NCI-H1694 (cell line): ENCODE data around the gene UPF1.
"Not testable (repeated sequence)": the region's sequence is repeated elsewhere in the genome, so short reads cannot be mapped to it uniquely, and the experiment has no call there.

Experiments
- DNase-seq: peaks from one replicate; lab custom pipeline; 2025; lab: John Stamatoyannopoulos, UW

Gene UPF1

DNA sequence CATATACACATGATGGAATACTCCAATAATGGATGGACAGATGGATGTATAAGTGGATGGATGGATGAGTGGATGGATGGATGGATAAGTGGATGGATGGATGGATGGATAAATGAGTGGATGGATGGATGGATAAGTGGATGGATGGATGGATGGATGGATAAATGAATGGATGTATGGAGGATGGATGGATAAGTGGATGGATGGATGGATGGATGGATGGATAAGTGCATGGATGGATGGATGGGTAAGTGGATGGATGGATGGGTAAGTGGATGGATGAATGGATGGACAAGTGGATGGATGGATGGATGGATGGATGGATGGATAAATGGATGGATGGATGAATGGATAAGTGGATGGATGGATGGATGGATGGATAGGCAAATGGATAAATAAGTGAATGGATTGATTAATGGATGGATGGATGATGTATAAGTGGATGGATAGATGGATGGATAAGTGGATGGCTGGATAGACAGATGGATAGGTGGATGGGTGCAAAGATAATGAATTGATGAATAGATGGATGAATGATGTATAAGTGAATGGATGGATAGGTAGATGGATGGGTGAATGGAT is 32.3 kb upstream of the UPF1 start:
- DNase-seq = no peak

DNA sequence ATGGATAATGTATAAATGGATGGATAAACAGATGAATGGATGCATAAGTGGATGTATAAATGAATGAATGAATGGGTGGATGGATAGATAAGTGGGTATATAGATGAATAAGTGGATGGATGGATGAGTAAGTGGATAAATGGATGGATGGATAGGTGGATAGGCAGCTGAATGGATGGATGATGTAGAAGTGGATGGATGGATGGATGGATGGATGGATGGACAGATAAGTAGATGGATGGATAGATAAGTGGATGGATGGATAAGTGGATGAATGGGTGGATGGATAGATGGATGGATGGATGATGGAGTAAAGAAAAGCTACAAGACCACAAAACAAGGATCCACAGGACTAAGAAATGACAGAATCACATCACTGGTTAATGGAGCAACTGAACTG is 31.7 kb upstream of the UPF1 start:
- DNase-seq = no peak

DNA sequence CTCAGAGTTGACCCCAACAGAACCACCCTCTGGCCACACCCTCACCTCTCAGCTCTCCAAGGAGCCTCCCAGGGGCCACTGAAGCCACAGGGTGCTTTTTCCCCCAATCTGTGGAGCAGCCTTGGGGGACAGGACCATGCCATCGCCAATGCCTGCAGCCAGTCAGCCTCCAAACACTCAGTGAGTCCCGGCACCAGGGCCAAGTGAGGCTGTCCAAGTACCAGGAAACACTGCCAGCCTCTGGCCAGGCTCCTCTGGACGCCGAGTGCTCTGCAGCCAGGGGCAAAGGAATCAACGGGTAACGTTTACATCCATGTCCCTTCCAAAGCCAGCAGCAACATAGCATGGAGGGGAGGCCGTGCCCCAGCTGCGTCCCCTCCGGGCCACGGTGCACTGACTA is 31.1 kb upstream of the UPF1 start:
- DNase-seq = no peak

DNA sequence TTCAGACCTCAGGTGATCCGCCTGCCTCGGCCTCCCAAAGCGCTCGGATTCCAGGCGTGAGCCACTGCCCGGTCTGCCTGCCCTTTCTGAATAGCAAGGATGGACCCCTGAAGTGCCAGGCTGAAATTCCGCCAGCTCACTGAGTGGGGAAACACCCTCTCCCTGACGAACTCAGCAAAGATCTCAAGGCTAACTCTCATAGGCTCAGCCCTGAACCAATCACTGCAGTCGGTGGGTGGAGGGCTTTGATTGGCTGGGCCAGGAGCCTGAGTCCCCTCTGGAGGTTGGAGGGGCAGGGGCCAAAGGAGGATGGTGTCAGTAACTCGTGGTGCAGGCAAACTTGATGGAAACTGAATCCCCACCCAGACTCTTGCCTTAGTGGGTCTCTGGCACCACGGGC is 29.4 kb upstream of the UPF1 start:
- no peak for DNase-seq

DNA sequence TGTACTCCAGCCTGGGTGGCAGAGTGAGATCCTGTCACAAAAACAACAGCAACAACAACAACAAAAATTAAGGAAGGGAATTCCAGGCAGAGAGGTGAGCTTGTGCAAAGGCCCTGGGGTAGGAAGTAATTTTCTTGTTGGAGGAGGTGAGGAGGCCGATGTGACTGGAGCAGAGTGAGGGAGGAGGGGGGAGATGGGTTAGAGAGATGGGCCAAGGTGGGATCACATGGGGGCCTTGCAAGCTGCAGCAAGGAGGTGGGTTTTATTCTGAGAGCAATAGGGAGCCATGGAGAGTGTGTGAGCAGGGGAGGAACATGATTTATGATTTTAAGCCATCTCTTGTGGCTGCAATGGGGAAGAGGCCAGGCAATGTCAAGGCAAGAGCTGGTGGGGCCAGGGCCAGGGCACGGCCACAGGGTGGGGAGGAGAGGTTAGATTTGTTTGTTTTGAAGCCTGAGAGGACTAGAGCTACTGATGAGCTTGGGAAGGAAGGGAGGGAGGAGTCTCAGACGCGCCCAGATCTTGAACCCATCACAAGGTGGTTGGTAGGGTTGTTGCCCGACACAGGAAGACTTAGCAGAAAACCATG is 28.1 kb upstream of the UPF1 start:
- DNase-seq = no peak

DNA sequence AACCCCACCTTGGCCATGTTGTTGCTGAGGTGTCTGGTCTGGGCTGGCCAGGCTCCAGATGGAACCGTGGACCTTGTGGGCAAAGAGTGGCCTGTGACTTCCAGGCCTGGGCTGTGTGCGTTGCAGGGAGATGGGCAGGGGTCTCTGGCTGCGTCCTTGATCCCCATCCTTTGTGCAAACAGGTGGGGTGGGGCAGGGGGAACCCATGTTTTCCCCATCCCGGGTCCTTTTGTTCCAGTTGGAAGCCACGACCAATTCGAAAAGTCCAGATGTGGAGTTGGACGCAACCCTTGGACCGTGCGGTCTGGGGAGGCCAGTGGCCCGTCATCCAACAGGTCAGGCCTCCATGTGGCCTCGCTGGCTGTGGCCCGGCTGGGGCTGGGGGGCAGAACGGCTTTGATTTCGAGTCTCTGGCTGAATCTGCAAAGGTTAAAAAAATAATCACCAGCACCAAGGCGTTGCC is 27.6 kb upstream of the UPF1 start:
- DNase-seq = no peak

DNA sequence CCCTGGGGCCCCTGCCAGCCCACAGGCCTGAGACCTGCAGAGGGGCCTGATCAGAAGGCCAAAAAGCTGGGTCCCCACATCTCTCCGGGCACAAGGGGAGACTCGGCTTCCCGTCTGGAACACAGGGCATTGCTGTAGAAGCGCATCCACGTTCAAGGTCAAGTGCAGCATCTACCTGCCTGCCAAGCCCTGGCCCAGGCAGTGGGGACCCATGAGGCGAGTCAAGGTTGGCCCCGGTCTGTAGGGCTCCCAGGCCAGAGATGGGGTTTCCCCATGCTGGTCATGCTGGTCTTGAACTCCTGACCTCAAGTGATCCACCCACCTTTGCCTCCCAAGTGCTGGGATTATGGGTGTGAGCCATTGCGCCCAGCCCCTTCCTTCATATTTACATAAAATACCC is 27.1 kb upstream of the UPF1 start:
- DNase-seq = no peak

DNA sequence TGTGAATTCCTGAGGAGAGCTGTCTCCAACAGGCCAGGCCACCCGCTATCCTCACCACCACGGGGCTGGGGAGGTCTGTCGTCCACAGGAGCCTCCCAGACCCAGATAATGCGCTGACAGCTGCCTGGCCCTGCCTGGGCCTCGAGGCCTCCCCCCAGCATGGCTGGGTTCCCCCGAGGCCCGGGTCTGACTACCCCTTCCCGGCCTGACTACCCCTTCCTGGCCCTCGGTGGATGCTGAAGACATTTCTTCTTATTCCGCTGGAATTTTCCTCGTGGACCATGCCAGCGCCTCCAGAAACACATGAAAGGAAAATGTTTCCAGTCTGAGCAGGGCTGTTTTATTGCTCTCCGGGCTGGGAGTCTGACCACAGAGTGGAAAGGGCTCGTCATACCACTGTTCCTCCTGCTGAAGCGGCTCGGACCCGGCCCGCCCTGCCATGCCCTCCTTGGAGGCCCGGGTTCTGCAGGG is 23.9 kb upstream of the UPF1 start:
- DNase-seq = no peak

DNA sequence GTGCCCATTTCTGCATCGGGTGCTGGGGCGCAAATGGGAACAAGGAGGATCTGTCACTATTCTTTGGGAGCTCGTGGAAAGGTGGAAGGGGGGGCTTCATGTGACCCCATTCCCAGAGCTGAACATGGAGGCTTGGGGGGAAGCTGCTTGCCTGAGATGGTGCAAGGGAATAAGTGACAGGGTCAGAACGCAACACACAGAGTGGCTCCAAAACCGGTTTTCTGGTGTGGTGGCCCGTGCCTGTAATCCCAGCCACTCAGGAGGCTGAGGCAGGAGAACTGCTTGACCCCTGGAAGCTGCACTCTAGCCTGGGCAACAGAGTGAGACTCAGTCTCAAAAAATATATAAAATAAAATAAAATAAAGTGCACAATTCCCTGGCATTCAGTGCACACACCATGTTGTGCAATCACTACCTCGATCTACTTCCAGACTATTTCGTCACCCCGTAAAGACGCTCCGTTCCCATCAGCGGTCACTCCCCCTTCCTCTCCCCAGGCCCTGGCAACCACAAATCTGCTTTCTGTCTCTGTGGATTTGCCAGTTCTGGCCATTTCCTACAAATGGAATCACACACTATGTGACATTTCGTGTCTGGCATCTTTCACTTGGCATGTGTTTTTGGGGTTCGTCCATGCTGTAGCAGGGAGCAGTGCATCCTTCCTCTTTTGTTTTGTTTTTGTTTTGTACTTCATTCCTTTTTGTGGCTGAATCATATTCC is 22.4 kb upstream of the UPF1 start:
- DNase-seq = no peak

DNA sequence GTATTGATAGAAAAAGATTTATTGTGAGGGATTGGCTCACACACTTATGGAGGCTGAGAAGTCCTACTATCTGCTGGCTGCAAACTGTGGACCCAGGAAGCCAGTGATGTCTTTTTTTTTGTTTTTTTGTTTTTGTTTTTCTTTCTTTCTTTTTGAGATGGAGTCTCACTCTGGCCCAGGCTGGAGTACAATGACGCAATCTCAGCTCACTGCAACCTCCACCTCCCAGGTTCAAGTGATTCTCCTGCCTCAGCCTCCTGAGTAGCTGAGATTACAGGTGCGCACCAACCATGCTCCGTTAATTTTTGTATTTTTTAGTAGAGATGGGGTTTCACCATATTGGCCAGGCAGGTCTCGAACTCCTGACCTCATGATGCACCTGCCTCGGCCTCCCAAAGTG is 20.1 kb upstream of the UPF1 start:
- DNase-seq = not testable (repeated sequence)

DNA sequence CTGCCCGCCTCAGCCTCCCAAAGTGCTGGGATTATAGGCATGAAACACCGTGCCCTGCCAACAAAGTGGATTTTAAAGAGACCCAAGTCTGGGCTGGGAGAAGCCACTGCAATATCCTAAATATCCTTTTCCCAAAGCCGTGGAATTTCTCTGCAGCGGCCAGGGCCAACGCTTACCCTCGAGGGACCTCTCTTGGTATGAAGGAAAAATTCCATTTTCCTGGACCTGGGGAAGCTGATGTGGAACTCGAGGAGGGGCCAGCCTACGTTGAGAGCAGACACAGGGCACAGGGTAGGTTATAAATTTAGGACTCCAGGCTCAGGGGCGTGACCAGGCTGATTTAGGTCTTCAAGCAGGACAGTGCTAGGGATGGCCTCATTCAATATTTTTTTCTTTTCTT is 17.7 kb upstream of the UPF1 start:
- DNase-seq = no peak

DNA sequence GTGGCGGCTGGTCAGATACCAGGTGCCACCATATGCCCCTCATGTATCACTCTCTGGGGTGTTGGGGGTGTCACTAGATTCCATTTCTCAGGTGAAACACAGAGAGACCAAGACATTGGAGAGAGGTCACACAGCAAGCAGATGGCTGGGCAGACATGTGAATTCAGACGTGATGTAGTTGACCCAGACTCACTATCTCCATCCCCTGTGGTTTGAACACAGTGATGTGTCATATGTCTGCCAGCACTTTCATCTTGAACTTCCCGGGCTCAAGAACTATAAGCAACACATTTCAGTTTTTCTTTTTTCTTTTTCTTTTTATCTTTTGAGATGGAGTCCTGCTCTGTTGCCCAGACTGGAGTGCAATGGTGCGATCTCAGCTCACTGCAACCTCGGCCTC is 16.1 kb upstream of the UPF1 start:
- no peak for DNase-seq

DNA sequence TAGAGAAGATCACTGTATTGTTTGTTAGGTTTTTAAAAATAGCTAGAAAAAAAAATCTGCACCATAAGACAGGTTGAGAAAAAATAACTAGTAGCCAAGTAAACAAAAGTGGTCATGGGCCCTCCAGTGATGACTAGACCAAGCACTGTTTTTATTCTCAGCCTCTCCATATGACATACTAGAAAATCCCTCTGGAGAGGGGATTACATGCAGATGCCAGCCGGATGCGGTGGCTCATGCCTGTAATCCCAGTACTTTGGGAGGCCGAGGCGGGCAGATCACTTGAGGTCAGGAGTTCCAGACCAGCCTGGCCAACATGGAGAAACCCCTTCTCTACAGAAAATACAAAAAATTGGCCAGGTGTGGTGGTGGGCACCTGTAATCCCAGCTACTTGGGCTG is 15.1 kb upstream of the UPF1 start:
- DNase-seq = not testable (repeated sequence)

DNA sequence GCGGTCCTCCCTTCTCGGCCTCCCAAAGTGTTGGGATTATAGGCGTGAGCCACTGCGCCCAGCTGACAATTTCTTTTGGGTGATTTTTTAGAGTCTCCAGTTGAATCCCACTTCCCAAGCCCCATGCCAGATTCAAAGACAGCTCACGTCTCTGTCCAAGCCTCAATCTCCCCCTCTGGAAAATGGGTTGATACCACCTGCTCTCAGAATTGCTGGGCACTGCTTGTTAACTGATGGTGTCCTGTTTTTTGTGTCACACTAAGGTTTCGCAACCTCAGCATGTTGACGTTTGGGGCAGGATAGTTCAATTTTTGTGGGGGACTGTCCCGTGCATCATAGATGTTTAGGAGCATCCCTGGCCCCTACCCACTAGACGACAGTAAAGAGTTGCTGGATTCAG is 14.2 kb upstream of the UPF1 start:
- no peak for DNase-seq

DNA sequence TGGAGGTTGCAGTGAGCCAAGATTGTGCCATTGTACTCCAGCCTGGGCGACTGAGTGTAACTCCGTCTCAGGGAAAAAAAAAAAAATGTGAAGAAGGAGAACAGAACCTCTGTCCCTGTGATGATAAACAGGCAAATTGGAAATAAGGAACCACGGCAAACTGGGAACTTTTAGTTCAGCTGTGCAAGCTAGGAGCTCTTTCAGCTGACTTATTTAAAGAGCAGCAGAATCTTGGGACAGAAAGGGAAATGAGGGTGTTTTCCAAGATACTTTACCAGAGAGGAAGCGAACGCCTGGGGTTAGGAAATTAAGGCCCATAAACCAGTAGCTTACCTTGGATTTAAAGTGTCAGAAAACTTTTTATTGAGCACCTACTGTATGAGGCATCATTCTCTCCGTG is 3.0 kb upstream of the UPF1 start:
- DNase-seq = no peak

DNA sequence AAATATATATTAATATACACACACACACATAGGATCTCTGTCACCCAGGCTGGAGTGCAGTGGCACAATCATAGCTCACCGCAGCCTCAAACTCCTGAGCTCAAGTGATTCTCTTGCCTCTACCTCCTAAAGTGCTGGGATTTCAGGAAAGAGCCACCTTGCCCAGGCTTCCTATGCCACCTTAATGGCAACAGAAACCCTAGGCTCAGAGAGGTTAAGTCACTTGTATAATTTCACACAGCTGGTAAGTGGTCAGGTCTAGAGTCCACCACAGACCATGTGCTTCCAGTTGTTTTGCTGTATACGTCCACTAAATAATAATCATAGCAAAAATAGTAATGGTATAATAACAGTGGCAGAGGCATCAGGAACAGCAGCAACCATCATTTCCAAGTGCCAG is 1.3 kb upstream of the UPF1 start:
- DNase-seq = no peak

DNA sequence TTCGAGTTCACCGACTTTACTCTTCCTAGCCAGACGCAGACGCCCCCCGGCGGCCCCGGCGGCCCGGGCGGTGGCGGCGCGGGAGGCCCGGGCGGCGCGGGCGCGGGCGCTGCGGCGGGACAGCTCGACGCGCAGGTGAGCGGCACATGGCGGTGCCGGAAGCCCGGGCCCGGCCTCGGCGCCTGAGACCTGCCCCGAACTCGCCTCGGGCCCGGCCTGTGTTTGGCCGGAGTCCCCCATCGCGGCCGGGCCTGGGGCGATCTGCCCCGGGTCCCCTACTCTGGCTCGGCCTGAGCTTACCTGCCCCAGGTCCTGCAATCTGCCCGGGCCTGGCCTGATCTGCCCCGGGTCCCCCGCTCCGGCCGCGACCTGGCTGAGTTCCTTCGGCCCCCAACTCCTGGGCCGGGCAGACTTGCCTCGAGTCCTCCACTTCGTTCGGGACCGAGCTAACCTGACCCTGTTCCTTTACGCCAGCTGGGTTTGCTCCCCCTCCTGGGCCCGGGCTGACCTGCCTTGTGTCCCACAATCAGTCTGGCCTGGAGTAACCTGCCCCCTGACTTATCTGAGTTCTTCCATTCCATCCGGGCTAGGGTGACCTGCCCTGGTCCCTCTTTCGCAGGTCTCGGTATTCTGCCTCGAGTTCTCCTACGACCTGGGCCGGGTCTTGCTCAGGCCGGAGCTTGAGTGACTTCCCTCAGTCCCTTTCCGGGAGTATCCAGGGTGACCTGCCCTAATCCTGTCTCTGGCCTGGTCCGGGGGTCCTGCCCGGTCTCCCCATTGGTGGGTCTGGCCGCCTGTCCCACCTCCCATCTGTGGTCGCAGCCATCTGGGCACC is 764 bp downstream of the UPF1 start:
- no peak for DNase-seq

DNA sequence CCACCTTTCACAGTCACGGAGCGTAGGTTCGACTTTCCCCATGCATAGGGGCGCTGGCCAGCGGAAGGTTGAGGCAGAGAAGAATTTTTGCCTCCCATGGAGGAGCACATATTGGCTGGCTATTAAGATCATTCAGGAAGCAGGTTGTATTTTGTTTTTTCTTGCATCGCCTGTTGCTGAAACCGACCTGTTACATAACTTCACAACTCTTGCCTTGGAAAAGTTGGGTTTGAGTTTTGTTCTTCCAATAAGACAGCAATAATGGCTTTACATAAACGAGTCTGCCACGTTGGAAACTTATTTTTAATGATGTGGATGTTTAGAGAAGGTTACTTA is 1.4 kb downstream of the UPF1 start:
- no peak for DNase-seq

DNA sequence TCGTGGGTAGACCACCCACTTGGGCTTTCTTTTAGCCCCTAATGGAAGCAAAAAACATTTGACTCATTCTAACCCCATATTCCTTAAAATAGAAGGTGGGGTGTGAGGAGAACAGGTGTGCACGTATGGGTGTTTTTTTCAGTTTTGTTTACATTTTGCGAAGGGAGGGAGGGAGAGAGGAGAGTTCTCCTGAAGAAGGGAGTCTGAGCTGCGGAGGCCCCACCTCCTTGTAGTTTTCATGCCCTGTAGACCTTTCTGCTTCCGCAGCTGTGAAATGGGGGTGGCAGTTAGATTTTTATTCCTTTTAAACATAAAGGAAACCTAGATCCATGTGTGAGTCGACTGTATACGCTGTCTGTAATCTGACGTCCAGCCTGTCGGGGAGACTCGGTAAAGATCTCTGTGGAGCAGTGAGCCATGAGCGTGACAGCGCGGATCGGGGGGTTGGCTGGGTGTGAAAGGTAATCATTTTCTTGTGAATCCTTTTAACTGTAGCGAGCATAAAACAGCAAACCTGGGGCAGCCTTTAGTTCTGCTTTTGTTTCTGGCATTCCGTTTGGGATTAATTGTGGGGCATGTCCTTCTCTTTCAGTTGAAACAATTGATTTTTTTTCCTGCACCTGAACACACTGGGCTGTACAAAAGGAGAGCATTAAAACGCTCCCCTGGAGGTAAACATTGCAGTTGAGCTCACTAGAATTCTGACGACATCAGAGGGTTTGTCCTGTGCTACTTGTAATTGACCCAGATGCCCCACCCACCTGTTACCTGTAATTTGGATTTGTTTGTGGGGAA is 2.3 kb downstream of the UPF1 start:
- no peak for DNase-seq

DNA sequence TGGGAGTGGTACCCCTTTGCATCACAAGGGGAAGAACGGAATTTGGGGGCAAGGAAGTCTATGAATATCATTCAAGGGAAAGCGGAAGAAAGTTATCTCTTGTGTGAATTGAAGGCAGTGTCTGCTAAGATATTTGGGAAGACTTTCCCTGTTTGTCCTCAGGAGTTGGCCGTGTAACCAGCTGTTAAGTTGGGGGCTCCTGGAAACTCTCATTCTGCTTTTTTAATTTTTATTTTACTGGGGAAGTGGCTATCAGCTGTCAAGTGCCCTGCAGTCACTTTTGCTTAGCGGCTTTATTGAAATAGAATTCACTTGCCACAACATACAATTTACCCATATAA is 2.9 kb downstream of the UPF1 start:
- no peak for DNase-seq

DNA sequence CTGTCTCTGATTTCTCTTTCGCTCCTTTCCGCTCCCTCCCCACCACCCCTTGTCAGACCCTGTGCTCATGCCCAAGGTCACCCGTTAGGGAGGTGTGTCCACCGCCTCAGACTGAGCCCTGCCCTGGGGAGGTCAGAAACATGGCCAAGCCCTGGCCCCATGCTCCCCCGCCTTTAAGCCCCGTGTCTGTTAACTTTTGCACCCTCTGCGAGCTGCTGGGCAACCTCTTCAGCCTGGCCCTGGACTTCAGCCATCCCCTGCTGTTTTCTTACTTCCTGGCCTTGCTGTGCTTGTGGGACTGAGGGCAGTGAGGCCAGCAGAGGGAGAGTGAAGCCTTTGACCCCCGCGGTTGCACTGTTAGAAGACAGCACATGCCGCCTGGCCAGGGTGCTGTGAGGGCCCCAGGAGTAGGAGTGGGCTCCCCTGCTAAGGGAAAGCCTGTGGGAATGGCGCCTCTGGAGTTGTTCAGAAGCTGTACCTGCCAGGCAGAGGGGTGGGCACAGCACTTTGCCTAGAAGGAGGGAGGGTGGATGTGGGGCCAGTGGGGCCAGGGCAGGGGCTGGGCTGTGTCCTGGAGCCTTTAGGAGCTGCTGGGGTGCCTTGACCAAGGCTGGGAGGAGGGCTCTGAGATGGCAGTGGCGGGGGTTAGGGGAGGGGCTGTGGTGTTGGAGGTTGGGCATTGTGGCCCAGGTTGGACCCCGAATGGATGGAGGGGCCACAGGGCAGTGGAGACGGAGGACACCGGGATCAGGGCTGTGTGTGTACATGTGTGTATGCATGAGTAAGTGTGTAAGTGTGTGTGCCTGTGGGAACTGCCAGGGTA is 7.9 kb downstream of the UPF1 start:
- no peak for DNase-seq
